ENCODE measurements around the gene CENPVL3.
"Not testable (repeated sequence)": the region's sequence is repeated elsewhere in the genome, so short reads cannot be mapped to it uniquely, and the experiment has no call there.

The CENPVL3 gene

GRCh38 chrX:51618241-51619155 lies at the start of gene CENPVL3:
Gene CENPVL3 (minus strand): TSS chrX:51618912. CDS start chrX:51618873, 39 bp downstream.
- not testable (repeated sequence) for DNase-seq (ENCODE audit: extremely low read depth, low read depth)

DNA sequence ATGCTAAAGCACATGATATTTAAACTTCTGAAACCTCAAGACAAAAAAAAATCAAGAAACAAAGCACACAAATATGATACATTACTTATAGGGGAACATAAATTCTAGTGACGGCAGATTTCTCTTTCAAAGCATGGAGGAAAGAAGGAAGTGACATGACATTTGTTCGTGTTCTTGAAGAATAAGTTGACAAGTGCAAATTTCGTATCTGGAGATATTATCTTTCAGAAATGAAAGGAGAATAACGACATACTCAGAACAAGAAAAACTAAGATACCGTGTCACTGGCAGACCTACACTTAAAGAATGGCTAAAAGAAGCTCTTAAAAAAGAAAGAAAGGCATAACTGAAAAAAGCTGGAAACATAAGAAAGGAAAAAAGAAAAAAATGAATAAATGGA lies 47.3 kb upstream of the CENPVL3 start:
- TF ChIP-seq, protein P1, sequence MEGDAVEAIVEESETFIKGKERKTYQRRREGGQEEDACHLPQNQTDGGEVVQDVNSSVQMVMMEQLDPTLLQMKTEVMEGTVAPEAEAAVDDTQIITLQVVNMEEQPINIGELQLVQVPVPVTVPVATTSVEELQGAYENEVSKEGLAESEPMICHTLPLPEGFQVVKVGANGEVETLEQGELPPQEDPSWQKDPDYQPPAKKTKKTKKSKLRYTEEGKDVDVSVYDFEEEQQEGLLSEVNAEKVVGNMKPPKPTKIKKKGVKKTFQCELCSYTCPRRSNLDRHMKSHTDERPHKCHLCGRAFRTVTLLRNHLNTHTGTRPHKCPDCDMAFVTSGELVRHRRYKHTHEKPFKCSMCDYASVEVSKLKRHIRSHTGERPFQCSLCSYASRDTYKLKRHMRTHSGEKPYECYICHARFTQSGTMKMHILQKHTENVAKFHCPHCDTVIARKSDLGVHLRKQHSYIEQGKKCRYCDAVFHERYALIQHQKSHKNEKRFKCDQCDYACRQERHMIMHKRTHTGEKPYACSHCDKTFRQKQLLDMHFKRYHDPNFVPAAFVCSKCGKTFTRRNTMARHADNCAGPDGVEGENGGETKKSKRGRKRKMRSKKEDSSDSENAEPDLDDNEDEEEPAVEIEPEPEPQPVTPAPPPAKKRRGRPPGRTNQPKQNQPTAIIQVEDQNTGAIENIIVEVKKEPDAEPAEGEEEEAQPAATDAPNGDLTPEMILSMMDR (IDR thresholded peaks at IDR 0.05; ENCODE audit: low read depth, low read length), result no peak
- DNase-seq (ENCODE audit: extremely low read depth, low read depth), result no peak

DNA sequence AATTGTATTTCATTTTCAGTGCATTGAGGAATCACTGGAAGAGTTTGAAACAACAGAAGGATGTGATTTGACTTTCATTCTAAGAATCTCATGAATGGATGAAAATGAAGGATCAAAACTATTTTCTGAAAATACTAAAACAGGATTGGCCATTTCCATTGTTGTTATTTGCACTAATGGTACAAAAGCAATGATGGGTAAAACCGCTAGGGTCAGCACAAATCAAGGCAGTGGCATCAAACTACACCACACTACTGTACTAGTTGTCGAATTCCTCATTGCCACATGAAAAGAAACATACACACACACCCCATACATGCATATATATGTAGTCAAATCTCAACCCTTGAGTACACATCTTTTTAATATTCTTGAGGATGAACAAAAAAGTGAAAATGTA lies 24.7 kb upstream of the CENPVL3 start:
- TF ChIP-seq, protein P1 (IDR thresholded peaks at IDR 0.05; ENCODE audit: low read depth, low read length), result no peak
- DNase-seq (ENCODE audit: extremely low read depth, low read depth), result no peak

- TF ChIP-seq, protein P1 (IDR thresholded peaks at IDR 0.05; ENCODE audit: low read depth, low read length), result peak; percentile 37
- peak; percentile 4 for DNase-seq (ENCODE audit: extremely low read depth, low read depth)
These were observed 22.8 kb upstream of the CENPVL3 start for GRCh38 chrX:51641421-51642021.

GRCh38 chrX:51636511-51636910 lies 17.8 kb upstream of the CENPVL3 start:
- not testable (repeated sequence) for DNase-seq (ENCODE audit: extremely low read depth, low read depth)

DNA sequence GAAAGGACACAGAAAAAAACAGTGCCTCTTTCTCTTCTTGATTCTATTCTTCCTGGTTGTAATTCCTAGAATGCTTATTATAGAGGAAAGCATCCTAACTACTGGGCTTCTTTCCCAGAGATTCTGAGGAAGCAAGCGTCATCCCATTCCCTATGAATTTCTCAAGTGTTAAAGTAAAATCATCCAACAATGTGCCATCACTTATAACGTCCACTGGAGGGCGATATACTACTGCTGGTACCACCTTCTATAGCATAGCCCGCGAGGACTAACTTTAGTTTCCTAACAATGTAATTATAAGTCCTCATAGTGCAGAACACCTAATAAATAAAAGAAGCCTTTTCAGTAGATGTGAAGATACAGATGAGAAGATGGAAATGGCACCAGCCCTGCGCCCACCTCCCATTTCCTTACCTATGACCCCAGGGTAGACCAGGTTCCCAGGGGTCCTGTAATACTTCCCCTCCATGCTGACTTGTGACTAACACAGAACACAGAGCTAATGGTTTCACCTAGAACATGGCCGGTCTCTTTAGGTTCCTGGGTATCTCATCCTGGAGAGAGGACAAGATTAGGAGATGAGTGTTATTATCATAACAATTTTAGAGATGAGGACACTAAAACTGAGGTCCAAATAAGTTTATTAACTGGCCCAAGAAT lies 4.2 kb downstream of the CENPVL3 start:
- DNase-seq (ENCODE audit: extremely low read depth, low read depth), result no peak
- TF ChIP-seq, protein P1 (IDR thresholded peaks at IDR 0.05; ENCODE audit: low read depth, low read length), result peak; percentile 49

DNA sequence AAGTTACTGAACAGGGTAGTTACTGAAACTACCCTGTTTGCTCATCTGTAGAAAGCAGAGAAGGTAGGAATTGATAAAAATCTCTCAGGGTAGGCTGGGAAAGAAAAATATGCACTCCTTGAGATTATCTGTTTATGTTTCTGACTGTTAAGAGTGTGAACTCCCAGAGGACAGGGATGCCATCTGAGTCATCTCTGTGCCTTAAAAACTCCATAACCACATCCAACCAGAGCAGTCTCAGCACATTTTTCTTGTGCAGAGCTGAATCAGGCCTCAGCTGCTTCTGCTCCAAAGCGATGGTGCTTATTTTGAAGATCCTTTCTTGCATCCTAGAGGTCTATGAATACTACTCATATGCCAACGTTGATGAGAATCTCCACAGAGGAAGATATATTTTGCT lies 9.9 kb downstream of the CENPVL3 start:
- TF ChIP-seq, protein P1 (IDR thresholded peaks at IDR 0.05; ENCODE audit: low read depth, low read length), result no peak
- no peak for DNase-seq (ENCODE audit: extremely low read depth, low read depth)

DNA sequence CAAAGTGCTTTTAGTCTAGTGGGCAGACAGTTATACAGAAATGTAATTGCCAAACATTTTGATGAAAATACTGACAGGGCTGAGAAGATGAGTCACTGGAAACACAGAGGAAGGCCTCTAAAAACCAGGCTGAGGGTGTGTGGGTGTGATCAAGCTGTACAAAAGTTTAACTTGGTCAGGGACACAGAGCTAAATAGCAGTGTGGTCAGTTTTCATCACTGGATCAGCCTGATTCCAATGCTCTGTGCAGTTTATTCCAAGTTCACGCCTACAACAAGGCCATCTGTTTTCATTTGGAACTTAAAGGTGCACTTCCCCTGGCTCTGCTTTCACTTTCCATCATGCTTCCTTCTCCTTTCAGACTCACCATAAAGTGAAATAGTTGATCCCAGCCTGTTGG lies 10.6 kb downstream of the CENPVL3 start:
- DNase-seq (ENCODE audit: extremely low read depth, low read depth), result no peak
- TF ChIP-seq, protein P1 (IDR thresholded peaks at IDR 0.05; ENCODE audit: low read depth, low read length), result no peak
